NCI-H526 treated with DMSO at 0.1 percent for 48 hours (cell line): Measurements from ENCODE around the gene RELN.

Source experiments
- DNase-seq: peaks from one replicate; lab custom pipeline; 2025; lab: John Stamatoyannopoulos, UW

The RELN gene

DNA sequence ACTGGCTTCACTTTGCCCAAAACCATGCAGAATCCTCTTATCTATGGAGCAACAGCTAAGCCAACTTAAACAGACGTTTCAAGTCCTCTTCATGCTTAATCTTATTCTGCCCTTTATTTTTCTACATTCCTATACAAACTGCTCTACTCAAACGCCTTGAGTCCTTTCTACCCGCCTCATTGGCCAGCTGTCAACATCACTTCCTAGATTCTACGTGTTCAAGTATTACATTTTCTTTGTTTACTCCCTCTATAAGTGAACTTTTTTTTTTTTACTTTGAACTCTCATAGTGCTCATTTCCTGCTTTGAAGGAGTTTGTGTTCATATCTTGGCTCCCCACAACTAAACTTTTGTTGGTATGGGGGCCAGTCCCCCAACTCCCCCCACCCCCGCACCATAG lies 514.5 kb downstream of the RELN start:
- no peak for DNase-seq

GRCh38 chr7:103469095-103469948 lies 520.1 kb downstream of the RELN start:
- DNase-seq = no peak

DNA sequence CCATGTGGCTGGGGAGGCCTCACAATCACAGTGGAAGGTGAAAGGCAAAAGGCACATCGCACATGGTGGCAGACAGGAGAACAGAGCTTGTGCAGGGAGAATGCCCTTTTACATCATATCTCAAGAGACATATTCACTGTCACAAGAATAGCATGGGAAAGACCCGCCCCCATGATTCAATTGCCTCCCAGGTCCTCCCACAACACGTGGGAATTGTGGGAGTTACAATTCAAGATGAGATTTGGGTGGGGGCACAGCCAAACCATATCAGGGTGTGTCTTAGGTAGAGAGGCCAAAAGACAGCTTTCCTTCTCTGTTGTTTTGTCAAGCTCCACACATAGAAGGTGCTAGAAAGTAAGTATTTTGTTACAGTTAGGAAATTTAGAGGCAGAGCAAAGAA lies 522.6 kb downstream of the RELN start:
- no peak for DNase-seq

- no peak for DNase-seq
These were observed 527.1 kb downstream of the RELN start for GRCh38 chr7:103462358-103462757.

- peak; percentile 87 for DNase-seq
These were observed 542.1 kb downstream of the RELN start for GRCh38 chr7:103447073-103447960.

- peak; percentile 59 for DNase-seq
These were observed 543.4 kb downstream of the RELN start, which contains the start of gene SLC26A5 for GRCh38 chr7:103446049-103446520. Gene SLC26A5, minus strand, starts transcription at chr7:103446207. Its CDS starts 24,693 bp downstream, at chr7:103421514.

- no peak for DNase-seq
These were observed 544.0 kb downstream of the RELN start for GRCh38 chr7:103445228-103446048.

DNA sequence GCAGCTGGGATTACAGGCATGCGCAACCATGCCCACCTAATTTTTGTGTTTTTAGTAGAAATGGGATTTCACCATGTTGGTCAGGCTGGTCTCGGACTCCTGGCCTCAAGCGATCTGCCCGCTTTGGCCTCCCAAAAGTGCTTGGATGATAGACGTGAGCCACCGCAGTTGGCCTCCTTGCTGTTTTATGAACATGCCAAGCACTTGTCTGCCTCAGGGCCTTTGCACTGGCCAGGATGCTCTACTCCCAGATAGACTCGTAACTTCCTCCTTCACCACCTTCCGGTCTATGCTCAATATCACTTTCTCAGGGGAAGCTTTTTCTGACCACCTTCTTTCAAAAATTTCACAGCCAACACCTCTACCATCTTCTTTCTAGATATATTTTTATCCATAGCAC lies 549.8 kb downstream of the RELN start:
- DNase-seq = no peak

GRCh38 chr7:103437623-103438022 lies 551.8 kb downstream of the RELN start:
- DNase-seq = no peak

- DNase-seq = no peak
These were observed 556.7 kb downstream of the RELN start for GRCh38 chr7:103432712-103433111.

GRCh38 chr7:103425177-103425576 lies 564.3 kb downstream of the RELN start:
- no peak for DNase-seq

DNA sequence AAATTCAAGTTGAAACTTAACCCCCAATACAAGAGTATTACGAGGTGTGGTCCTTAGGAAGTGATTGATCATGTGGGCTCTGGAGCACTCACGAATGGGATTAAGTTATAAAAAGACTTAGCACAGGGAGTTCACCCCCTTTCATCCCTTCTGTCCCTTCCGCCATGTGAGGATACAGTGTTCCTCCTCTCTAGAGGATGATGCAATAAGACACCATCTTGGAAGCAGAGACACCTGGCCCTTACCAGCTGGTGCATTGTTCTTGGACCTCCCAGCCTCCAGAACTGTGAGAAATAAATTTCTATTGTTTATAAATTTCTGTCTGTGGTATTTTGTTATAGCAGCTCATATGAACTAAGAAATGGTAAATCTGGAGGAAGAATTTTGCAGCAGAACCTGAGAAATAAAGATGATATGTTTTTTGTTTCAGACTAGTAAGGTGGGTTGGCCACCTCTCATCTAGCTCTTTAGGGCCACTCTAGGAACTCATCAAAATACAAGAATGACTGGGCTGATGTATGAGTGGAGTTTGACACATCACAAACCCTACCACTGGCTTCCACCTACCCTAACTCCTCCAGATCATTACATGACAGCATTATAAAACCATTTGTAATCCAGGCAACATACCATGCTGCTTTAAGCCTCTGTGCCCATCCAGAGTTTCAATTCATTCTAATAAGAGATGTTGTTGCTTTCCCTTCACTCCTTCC lies 565.8 kb downstream of the RELN start:
- DNase-seq = no peak
